HG03342 (cell line): ENCODE data around the gene DBH.

Experiments
- ATAC-seq: cut with Tn5 transposase; IDR thresholded peaks from one replicate; pipeline ENCODE4 v1.9.1; 2021; ENCODE audit warnings: mild to moderate bottlenecking, moderate library complexity; ENCODE audit not compliant: unreplicated experiment

DBH gene

GRCh38 chr9:133635533-133636531, at the start of gene DBH:
TSS of gene DBH (plus strand) at chr9:133636363. CDS start at chr9:133636372, 9 bp downstream.
- ATAC-seq, result no peak

GRCh38 chr9:133587051-133587450, 49.1 kb upstream of the DBH start:
- no peak for ATAC-seq

GRCh38 chr9:133587466-133587865, 48.7 kb upstream of the DBH start:
- no peak for ATAC-seq

- no peak for ATAC-seq
Measured at GRCh38 chr9:133589454-133590227, 46.5 kb upstream of the DBH start.

- no peak for ATAC-seq
Measured at GRCh38 chr9:133590231-133590855, 45.8 kb upstream of the DBH start.

- no peak for ATAC-seq
Measured at GRCh38 chr9:133591116-133591910, 44.9 kb upstream of the DBH start.

- ATAC-seq, result no peak
Measured at GRCh38 chr9:133591985-133592384, 44.2 kb upstream of the DBH start.

GRCh38 chr9:133592731-133593409, 43.3 kb upstream of the DBH start:
- ATAC-seq, result no peak

- no peak for ATAC-seq
Measured at GRCh38 chr9:133593587-133594253, 42.4 kb upstream of the DBH start.

GRCh38 chr9:133594310-133594709, 41.9 kb upstream of the DBH start:
- no peak for ATAC-seq

GRCh38 chr9:133595910-133596309, 40.3 kb upstream of the DBH start:
- ATAC-seq, result no peak

GRCh38 chr9:133597316-133597957, 38.7 kb upstream of the DBH start:
- ATAC-seq, result no peak

- no peak for ATAC-seq
Measured at GRCh38 chr9:133598978-133599377, 37.2 kb upstream of the DBH start.

GRCh38 chr9:133599470-133600173, 36.5 kb upstream of the DBH start:
- no peak for ATAC-seq

- ATAC-seq, result no peak
Measured at GRCh38 chr9:133600739-133601138, 35.4 kb upstream of the DBH start.

GRCh38 chr9:133601746-133602145, 34.4 kb upstream of the DBH start:
- no peak for ATAC-seq

GRCh38 chr9:133602277-133602676, 33.9 kb upstream of the DBH start:
- no peak for ATAC-seq
